NB4 (cell line): ENCODE measurements around the gene DSTYK.

Source experiments
- POLR2A ChIP-seq: IDR thresholded peaks from 2 replicates; pipeline ENCODE4 v1.6.1; 2011; ENCODE audit warnings: mild to moderate bottlenecking; ENCODE audit not compliant: insufficient read length; ENCODE audit errors: extremely low read depth
- TF ChIP-seq, protein P1 (sequence below): IDR thresholded peaks from one replicate; pipeline ENCODE4 v1.5.1; 2012; ENCODE audit warnings: low read depth, low read length
- TF ChIP-seq, protein P2 (sequence below): IDR thresholded peaks from 2 replicates; pipeline ENCODE4 v1.6.1; 2011; ENCODE audit warnings: low read depth, low read length

DNA sequence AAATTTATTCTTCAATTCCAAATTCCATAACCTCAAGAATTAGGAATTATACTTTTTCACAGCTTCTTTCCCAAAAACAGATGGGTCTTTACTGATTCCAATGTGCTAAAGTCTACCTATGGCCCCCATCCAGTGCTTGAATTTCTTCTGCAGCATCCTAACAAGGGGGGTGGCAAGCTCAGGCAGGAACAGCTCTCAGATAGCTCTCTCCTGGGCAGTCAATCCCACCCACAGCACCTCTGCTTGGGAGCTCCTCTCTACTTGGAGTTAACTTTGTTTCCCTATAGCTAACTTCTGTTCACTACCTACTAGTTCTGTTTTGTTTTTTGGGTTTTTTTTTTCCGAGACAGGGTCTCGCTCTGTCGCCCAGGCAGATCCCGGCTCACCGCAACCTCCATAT is 101.8 kb downstream of the DSTYK start:
- TF ChIP-seq, protein P1, sequence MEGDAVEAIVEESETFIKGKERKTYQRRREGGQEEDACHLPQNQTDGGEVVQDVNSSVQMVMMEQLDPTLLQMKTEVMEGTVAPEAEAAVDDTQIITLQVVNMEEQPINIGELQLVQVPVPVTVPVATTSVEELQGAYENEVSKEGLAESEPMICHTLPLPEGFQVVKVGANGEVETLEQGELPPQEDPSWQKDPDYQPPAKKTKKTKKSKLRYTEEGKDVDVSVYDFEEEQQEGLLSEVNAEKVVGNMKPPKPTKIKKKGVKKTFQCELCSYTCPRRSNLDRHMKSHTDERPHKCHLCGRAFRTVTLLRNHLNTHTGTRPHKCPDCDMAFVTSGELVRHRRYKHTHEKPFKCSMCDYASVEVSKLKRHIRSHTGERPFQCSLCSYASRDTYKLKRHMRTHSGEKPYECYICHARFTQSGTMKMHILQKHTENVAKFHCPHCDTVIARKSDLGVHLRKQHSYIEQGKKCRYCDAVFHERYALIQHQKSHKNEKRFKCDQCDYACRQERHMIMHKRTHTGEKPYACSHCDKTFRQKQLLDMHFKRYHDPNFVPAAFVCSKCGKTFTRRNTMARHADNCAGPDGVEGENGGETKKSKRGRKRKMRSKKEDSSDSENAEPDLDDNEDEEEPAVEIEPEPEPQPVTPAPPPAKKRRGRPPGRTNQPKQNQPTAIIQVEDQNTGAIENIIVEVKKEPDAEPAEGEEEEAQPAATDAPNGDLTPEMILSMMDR, result no peak
- no peak for TF ChIP-seq POLR2A
- TF ChIP-seq, protein P2, sequence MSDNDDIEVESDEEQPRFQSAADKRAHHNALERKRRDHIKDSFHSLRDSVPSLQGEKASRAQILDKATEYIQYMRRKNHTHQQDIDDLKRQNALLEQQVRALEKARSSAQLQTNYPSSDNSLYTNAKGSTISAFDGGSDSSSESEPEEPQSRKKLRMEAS, result no peak
